Esophagus muscularis mucosa (tissue), 4 donors: ENCODE measurements around the gene ITGAL.

Experiments
- CTCF ChIP-seq, 3 experiments: fragments of 200-600 bp in 2 of 3; fragments of 450-650 bp in 1 of 3; sonication (generic) in 2 of 3; IDR thresholded peaks; one replicate each; pipeline ENCODE4 v1.5.1; 2017 to 2019; ENCODE audit warnings: antibody characterized with exemption in 3 of 3, mild to moderate bottlenecking in 2 of 3, moderate library complexity in 1 of 3
- EP300 ChIP-seq: sonication (generic); formaldehyde crosslinking; IDR thresholded peaks from one replicate; pipeline ENCODE4 v1.6.1; 2017; ENCODE audit warnings: antibody characterized with exemption
- POLR2A ChIP-seq: fragments of 450-650 bp; IDR thresholded peaks from one replicate; pipeline ENCODE4 v1.6.1; 2017; ENCODE audit warnings: antibody characterized with exemption, moderate library complexity, mild to moderate bottlenecking, low read depth

GRCh38 chr16:30515275-30515674 is 42.7 kb downstream of the ITGAL start:
- TF ChIP-seq CTCF (IDR thresholded peaks at IDR 0.05) (no peak), POLR2A (no peak), EP300 (no peak)
